ENCODE results near the gene SOX9.
"Not testable (repeated sequence)": the region's sequence is repeated elsewhere in the genome, so short reads cannot be mapped to it uniquely, and the experiment has no call there.

The SOX9 gene

DNA sequence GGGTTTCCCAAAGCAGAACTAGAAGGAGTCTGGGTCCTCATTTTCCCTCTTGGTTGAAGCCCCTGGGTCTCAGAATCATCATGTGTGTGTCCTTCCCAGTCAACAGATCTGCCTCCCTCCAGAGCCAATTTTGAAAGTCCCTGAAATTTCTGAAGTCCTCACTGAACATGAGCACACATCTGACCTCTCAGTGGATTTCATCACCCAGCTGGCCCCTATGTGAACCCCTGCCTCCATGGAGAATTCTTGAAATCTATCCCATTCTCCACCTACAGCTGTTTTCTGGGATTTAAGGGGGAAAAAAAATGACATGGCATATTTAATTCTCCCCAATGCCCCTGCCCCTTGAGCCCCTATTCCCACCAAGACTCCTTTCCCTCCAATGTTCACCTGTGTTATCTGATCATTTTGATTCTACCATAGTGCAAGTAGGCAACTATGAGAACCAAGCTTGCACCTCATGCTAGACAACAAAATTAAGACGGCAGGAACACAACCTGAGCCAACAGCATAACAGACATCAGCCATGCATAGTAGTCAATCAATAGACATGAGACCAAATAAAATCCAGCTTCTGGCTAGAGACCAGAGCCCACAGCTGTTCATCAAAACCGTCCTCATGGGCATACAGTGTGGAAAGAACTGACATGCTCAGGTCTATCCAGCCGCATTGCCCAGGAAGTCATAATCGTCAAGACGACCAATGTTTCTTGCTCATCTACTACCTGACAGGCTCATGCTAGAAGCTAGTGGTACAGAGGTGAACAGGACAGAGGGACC, 14.9 kb downstream of the SOX9 start:
- Mint-ChIP-seq H3K27me3 (peaks cover 19% of the 10 kb centered on the region), H3K36me3 (no peaks in the 10 kb centered on the region), H3K9me3 (peaks cover 9% of the 10 kb centered on the region), H3K4me3 (no peak overlapping the region), H3K27ac (no peak overlapping the region), H3K4me1 (no peaks in the 10 kb centered on the region)

DNA sequence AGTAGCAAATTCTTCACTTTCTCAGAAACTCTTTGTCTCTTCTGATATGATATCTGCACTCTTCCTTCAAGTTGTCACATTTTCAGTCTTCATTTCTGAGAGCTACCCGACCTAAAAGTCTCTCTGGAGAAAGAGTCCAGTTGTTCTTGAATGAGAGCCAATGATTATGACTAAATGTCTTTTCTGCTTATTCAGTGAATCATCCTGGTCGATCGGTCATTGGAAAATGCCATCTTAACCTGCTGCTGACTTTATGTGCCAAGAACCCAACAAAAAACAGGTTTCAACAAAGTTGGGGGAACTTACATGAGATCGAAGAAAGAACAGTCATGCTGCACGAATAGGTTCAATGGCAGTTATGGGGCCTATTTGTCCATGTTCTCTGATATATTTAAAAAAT, 15.9 kb downstream of the SOX9 start:
- no peak overlapping the region for H3K27ac Mint-ChIP-seq
- peaks cover 9% of the 10 kb centered on the region for H3K9me3 Mint-ChIP-seq
- H3K27me3 Mint-ChIP-seq: peaks cover 19% of the 10 kb centered on the region
- no peak overlapping the region for H3K4me3 Mint-ChIP-seq
- H3K4me1 Mint-ChIP-seq: no peaks in the 10 kb centered on the region
- H3K36me3 Mint-ChIP-seq: no peaks in the 10 kb centered on the region

DNA sequence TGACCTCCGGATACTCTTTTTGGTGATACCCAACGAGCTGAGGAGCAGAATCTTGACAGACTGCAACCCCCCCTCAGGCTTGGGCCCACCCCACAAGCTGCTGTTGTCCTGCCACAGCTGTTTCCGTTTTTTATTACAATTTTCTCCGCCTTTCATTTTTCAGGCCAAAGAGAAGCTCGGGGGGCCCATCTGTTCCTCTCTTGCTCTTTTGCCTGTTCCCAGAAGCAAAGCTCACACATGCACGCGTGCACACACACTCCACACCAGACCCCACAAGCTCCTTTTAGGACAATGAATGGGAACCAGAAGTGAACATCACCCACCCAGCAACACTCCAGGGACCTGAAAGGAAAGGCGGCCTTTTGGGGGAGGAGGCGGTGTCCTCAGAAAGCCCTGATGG, 16.3 kb downstream of the SOX9 start:
- H3K36me3 Mint-ChIP-seq: no peaks in the 10 kb centered on the region
- no peak overlapping the region for H3K4me3 Mint-ChIP-seq
- peaks cover 9% of the 10 kb centered on the region for H3K9me3 Mint-ChIP-seq
- no peak overlapping the region for H3K27ac Mint-ChIP-seq
- peaks cover 19% of the 10 kb centered on the region for H3K27me3 Mint-ChIP-seq
- no peaks in the 10 kb centered on the region for H3K4me1 Mint-ChIP-seq

DNA sequence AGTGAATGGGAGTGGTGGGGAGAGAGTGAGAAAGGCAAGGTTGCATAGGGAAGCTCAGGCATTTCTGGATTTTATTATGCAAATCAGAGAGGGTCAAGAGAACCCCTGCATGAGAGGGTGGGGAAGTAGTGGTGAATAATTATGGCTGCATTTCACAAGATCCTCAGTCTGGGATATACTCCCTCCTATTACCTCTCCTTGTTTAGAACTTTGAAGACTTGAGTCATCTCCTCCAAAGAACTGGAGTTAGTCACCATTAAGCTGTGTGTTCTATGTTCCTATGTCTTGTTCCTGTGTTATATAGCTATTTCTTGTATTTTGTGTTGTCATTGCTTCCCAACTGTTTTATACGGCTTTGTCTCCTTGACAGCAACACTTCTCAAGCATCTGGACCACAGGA, 18.4 kb downstream of the SOX9 start:
- peaks cover 14% of the 10 kb centered on the region for H3K27me3 Mint-ChIP-seq
- H3K4me3 Mint-ChIP-seq: no peak overlapping the region
- H3K9me3 Mint-ChIP-seq: peaks cover 5% of the 10 kb centered on the region
- H3K36me3 Mint-ChIP-seq: no peaks in the 10 kb centered on the region
- H3K4me1 Mint-ChIP-seq: no peaks in the 10 kb centered on the region
- no peak overlapping the region for H3K27ac Mint-ChIP-seq

DNA sequence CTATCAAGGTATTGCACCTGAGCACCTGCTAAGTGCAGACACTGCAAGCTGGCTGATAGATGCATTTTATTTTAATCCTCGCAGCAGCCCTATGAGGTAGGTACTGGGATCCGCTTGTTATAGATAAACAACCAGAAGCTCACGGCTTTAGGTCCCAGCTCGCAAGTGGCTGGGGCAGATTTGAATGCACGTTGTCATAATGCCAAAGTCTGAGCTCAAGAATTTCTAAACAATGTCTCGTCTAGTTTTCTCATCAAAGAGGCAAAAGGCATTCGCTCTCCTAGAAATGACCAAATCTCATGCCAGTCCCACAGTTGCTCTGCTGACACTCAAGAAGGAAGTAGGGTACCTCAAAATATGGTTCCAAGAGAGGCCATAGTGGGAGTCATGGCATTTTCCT, 20.5 kb downstream of the SOX9 start:
- Mint-ChIP-seq H3K4me3 (no peak overlapping the region), H3K27me3 (peaks cover 8% of the 10 kb centered on the region), H3K36me3 (no peaks in the 10 kb centered on the region), H3K9me3 (peaks cover 5% of the 10 kb centered on the region), H3K27ac (no peak overlapping the region), H3K4me1 (no peaks in the 10 kb centered on the region)

DNA sequence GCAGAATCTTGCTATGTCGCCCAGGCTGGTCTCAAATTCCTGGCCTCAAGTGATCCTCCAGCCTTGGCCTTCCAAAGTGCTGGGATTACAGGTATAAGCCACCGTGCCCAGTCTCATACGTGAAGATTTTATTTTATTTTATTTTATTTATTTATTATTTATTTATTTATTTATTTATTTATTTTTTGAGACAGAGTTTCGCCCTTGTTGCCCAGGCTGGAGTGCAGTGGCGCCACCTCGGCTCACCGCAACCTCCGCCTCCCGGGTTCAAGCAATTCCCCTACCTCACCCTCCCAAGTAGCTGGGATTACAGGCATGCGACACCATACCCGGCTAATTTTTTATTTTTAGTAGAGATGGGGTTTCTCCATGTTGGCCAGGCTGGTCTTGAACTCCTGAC, 21.3 kb downstream of the SOX9 start:
- not testable (repeated sequence) for H3K27me3 Mint-ChIP-seq, H3K27ac Mint-ChIP-seq, H3K4me1 Mint-ChIP-seq, H3K4me3 Mint-ChIP-seq, H3K9me3 Mint-ChIP-seq, H3K36me3 Mint-ChIP-seq

DNA sequence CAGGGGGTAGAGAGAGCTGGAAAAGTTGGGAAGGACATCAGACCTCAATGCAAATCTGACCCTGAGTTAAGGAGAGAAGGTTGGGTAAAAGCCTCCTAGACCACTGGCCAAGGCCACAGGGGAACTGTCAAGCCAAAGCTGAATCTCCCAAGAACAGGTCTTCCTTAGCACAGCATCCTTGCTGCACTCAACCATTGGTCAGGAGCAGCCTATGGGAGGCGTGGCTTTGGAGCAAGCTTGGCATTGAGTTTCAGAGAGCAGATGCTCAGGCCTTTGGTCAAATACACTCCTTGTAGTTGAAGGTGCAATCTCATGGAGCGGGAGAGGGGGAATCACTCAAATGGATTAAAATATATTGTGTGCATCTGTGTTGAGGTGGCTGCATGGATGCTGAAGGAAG, 21.8 kb downstream of the SOX9 start:
- no peak overlapping the region for H3K27ac Mint-ChIP-seq
- H3K27me3 Mint-ChIP-seq: peaks cover 5% of the 10 kb centered on the region
- no peak overlapping the region for H3K4me3 Mint-ChIP-seq
- no peaks in the 10 kb centered on the region for H3K4me1 Mint-ChIP-seq
- H3K9me3 Mint-ChIP-seq: peaks cover 5% of the 10 kb centered on the region
- H3K36me3 Mint-ChIP-seq: no peaks in the 10 kb centered on the region

DNA sequence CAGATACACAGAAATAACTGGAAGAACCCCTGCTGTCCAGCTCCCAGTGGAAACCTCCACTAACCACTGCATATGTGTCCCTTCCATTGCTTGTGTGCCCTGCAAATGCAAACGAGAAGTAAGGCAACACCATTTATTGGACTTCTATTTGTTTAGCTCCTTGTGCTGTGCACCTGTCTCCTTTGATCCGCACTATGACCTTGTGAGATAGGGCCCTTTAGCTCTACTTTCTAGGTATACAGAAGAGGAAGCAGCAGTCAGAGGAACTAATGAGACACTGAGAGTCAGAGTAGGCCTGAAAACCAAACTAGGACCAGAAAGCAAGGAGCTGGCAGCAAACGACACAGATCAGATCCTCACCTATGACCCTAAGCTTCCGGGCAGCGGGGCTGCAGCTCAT, 22.4 kb downstream of the SOX9 start:
- Mint-ChIP-seq H3K36me3 (no peaks in the 10 kb centered on the region), H3K27me3 (peaks cover 5% of the 10 kb centered on the region), H3K9me3 (peaks cover 7% of the 10 kb centered on the region), H3K4me1 (no peaks in the 10 kb centered on the region), H3K27ac (no peak overlapping the region), H3K4me3 (no peak overlapping the region)

DNA sequence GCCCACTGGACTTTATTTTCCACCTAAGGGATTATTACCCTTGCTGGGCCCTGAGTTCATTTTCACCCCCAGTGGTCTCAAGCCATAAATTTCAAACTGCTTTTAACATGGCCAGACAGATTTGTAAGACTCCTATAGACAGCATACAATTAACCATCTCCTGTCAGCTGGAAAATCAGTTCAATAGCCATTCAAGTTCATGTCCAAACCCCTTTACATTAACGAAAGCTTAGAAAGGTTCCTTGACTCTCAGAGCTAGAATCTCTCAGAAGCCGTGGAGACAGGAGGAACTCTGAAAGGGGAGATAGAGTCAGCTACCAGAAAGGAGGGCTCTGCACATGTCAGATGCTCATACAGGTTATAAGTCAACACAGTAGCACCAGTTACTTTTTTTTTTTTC, 23.3 kb downstream of the SOX9 start:
- Mint-ChIP-seq H3K4me1 (no peaks in the 10 kb centered on the region), H3K9me3 (peaks cover 10% of the 10 kb centered on the region), H3K27me3 (peaks cover 7% of the 10 kb centered on the region), H3K36me3 (no peaks in the 10 kb centered on the region), H3K4me3 (no peak overlapping the region), H3K27ac (no peak overlapping the region)

DNA sequence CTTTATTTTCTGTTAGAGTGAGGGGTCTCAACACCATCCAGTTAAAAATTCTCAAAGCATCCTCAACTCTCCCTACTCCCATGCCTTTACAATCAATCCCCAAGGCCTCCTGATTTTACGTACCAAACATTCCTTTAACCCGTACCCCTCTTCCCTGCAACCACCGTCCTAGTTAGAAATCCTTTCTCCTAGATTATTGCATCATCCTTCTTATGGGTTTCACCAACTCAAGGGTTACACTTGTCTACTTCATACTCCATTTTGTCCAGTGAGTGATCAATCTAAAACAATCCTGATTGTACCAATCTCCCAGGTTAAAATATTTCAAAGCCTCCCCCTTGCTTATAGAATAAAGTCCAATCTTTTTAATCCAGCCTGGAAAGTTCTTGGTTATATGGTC, 24.7 kb downstream of the SOX9 start:
- Mint-ChIP-seq H3K4me1 (no peaks in the 10 kb centered on the region), H3K36me3 (no peaks in the 10 kb centered on the region), H3K4me3 (no peak overlapping the region), H3K27me3 (peaks cover 5% of the 10 kb centered on the region), H3K27ac (no peak overlapping the region), H3K9me3 (peaks cover 10% of the 10 kb centered on the region)

DNA sequence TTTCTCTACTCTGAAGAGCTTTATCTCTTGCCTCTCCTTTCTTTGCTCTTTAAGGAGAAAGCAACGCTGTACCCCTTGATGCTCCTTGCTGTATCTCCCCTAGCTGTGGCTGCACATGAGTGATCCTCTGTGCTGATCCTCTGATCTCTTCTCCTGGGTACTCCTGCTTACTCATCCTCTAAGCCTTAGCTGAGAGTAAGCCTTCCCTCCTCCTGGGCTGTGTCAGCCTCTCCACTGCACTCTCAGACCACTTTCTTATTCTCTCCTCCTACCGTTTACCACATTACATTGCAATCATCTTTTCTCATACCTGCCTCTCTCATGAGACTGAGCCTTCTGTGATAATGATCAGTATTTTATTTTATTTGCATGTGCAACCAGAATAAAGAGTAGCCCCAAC, 25.1 kb downstream of the SOX9 start:
- no peak overlapping the region for H3K27ac Mint-ChIP-seq

DNA sequence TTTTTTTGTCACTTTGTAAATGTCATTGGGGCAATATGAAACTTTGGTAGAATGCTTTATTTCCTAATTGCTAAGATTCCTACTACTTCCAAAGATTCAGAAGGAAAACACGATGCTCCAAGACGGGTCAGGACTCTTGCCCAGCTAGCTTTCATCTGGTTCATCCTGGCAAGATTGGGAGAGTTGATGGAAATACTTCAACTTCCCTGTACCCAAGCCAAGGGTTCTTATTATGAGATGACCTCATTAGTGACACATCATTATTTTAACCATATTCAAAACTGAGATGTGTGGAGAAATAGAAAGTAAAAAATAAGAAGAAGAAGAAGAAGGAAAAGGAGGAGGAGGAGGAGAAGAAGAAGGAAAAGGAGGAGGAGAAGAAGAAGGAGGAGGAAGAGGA, 25.6 kb downstream of the SOX9 start:
- Mint-ChIP-seq H3K4me3 (no peak overlapping the region), H3K27me3 (peaks cover 7% of the 10 kb centered on the region), H3K4me1 (no peaks in the 10 kb centered on the region), H3K9me3 (peaks cover 10% of the 10 kb centered on the region), H3K36me3 (no peaks in the 10 kb centered on the region), H3K27ac (no peak overlapping the region)

More for the DNA sequence above, 25.1 kb downstream of the SOX9 start:
- peaks cover 10% of the 10 kb centered on the region for H3K9me3 Mint-ChIP-seq
- peaks cover 5% of the 10 kb centered on the region for H3K27me3 Mint-ChIP-seq
- H3K4me1 Mint-ChIP-seq: no peaks in the 10 kb centered on the region
- H3K4me3 Mint-ChIP-seq: no peak overlapping the region
- H3K36me3 Mint-ChIP-seq: no peaks in the 10 kb centered on the region

DNA sequence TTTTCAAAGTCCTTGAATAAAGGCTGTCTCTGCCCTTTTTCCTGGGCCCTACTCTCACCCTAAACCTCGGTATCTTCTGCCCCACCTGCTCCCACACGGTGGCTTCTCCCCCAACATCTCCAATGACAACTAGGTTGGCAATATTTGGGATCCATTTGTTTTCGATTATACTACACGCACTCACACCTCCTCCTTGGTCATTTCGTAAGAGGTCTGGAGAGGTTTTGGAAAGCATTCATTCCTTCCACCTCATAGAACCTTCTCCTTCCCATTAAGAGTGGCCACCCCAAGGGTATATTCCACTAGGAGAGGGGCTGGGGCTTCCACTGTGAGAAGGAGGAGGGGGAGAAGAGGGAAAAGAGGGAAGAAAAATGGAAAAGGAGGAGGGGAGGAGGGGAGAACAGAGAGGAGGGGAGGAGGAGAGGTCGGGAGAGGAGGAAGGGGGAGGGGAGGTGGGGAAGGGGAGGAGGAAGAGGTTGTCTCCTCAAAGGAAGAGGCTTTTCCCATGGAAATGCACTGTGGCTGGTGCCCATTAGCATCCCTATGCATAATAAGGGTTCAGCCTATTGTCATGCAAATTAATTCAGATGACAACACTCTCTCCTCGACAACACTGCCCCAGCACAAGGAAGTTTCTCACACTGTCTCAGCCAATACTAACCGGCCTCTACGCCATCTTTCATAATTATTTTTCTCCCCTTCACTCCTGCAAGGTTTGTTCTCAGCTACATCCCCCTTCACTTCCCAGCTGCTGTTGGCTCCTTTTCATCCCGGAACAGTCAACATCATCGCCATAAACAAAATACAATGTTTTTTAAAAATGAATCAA, 30.0 kb downstream of the SOX9 start:
- Mint-ChIP-seq H3K4me3 (no peak overlapping the region), H3K27me3 (peaks cover 8% of the 10 kb centered on the region), H3K9me3 (peaks cover 4% of the 10 kb centered on the region), H3K27ac (no peak overlapping the region), H3K36me3 (no peaks in the 10 kb centered on the region), H3K4me1 (no peaks in the 10 kb centered on the region)

DNA sequence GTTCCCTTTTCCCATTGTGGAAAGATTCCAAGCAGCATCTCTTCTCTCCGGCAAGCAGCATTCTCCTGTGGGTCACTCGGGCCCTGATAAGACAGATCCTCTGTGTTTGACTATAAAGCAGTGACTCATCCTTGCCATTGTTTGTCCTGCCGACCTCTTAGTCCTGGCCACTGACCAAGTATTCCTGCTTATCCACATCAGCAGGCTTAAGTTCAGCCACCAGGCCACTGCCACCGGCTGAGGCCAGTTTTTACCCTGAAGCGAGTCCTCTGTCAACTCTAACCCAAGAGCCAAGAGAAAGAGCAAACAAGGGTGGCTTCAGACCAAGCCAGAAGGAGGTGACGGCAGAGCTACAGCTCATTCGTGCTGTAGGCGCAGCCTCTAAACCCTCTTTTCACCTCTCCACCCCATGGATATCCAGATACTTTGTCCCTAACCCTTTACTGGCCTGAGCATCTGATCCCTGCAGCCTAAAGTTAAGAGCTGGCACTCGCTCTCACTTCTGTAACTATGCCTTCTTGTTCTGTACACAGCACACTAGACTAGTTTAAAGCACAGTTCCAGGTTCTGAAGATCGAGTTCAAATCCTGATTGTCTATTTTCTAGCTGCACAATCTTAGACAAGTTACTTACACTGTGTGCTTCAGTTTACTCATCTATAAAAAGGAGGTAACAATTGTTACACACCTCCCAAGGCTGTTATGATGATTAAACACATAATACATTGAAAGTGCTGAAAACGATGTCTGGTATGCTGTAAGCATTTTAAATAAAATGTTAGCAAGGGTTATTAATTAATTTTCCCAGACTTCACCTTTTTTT, 31.0 kb downstream of the SOX9 start:
- no peaks in the 10 kb centered on the region for H3K4me1 Mint-ChIP-seq
- peaks cover 4% of the 10 kb centered on the region for H3K9me3 Mint-ChIP-seq
- H3K36me3 Mint-ChIP-seq: no peaks in the 10 kb centered on the region
- no peak overlapping the region for H3K4me3 Mint-ChIP-seq
- H3K27me3 Mint-ChIP-seq: peaks cover 8% of the 10 kb centered on the region
- no peak overlapping the region for H3K27ac Mint-ChIP-seq

DNA sequence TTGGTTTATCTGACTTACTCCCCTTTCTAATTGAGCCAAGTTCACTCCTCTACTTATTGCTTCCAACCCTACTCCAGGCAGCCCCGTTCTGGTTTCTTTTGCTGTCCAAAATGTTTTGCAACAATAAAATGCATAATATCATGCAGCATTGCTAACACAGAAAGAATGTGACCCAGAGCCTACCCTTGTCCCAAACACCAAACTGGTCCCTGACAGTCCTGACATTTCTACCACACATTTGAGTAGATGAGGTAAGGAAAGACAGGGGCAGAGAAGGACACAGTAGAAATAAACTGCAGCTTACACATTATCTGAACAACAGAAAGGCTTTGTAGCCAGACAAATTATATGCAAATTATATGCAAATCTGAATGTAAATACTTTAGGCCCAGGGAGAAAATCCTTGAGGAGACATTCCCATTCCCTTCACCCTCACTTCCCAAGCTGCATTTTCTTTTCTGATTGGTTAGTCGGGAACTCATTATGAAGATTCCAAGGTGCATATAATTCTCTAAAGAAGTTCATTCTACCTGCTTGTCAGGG, 31.6 kb downstream of the SOX9 start:
- H3K27ac Mint-ChIP-seq: no peak overlapping the region
- H3K27me3 Mint-ChIP-seq: peaks cover 8% of the 10 kb centered on the region

More for the DNA sequence above, 31.6 kb downstream of the SOX9 start:
- Mint-ChIP-seq H3K9me3 (peaks cover 4% of the 10 kb centered on the region), H3K36me3 (no peaks in the 10 kb centered on the region), H3K4me1 (no peaks in the 10 kb centered on the region), H3K4me3 (no peak overlapping the region)
